ENCODE data around the gene HCAR2. TPM values are rescaled to one million over a fixed set of nuclear protein-coding genes. Genes with fewer than 3 reads are reported as not detected.
"Not testable (repeated sequence)": the region's sequence is repeated elsewhere in the genome, so short reads cannot be mapped to it uniquely, and the experiment has no call there.

The HCAR2 gene
- total RNA-seq, 3 donors from 2014 or later (not counting 1 experiment from before 2014, with no cell fraction given): 1.3 to 8.5 (median 1.5) TPM

DNA sequence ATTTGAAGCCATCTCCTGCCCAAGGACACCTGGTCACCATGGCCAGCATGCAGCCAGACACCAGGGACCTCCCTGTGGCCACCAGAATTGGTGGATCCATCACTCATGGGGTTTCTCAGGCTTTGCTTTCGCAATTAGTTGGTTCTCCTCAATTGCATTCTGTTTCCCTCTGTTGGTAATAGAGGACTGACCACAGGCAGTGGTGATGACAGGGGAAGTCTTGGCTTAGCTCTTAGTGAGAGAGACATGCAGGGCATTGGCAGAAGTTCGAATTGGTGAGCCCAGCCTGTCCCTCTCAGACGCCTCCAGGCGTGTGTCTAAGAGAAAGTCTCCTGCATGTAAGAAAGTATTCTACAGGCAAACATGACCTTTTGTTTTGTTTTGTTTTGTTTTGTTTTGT is 21.3 kb downstream of the HCAR2 start:
- Histone ChIP-seq H3K9me3 (ENCODE audit: control insufficient read depth, insufficient read depth, low read length) (no peaks in the 10 kb centered on the region), H3K27ac (ENCODE audit: low read length) (no peak overlapping the region), H3K4me1 (ENCODE audit: control insufficient read depth, insufficient read depth, low read length) (peaks cover 3% of the 10 kb centered on the region), H3K36me3 (ENCODE audit: control insufficient read depth, insufficient read depth, low read length) (no peaks in the 10 kb centered on the region), H3K27me3 (ENCODE audit: control insufficient read depth, insufficient read depth, low read length) (no peaks in the 10 kb centered on the region), H3K4me3 (ENCODE audit: low read length) (no peak overlapping the region)
- H3K4me1 Mint-ChIP-seq: no peaks in the 10 kb centered on the region
- DNase-seq (no peak), ATAC-seq (peak in 1 of 3 donors; percentile 74)
- peaks cover 0 to 5% of the 10 kb centered on the region in 2 donors for H3K27me3 Mint-ChIP-seq (ENCODE audit: low read depth in 2 of 2)
- H3K9me3 Mint-ChIP-seq: no peaks in the 10 kb centered on the region
- 78% methylated on average over 4 of the region's 4 CpGs for WGBS (ENCODE audit: insufficient coverage)
- no peak overlapping the region for H3K4me3 Mint-ChIP-seq
- TF ChIP-seq, protein P1, sequence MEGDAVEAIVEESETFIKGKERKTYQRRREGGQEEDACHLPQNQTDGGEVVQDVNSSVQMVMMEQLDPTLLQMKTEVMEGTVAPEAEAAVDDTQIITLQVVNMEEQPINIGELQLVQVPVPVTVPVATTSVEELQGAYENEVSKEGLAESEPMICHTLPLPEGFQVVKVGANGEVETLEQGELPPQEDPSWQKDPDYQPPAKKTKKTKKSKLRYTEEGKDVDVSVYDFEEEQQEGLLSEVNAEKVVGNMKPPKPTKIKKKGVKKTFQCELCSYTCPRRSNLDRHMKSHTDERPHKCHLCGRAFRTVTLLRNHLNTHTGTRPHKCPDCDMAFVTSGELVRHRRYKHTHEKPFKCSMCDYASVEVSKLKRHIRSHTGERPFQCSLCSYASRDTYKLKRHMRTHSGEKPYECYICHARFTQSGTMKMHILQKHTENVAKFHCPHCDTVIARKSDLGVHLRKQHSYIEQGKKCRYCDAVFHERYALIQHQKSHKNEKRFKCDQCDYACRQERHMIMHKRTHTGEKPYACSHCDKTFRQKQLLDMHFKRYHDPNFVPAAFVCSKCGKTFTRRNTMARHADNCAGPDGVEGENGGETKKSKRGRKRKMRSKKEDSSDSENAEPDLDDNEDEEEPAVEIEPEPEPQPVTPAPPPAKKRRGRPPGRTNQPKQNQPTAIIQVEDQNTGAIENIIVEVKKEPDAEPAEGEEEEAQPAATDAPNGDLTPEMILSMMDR (IDR thresholded peaks at IDR 0.05): no peak
- no peaks in the 10 kb centered on the region for H3K36me3 Mint-ChIP-seq
- intact Hi-C loops (cut with micrococcal nuclease): no loop called here
- H3K27ac Mint-ChIP-seq: no peak overlapping the region

DNA sequence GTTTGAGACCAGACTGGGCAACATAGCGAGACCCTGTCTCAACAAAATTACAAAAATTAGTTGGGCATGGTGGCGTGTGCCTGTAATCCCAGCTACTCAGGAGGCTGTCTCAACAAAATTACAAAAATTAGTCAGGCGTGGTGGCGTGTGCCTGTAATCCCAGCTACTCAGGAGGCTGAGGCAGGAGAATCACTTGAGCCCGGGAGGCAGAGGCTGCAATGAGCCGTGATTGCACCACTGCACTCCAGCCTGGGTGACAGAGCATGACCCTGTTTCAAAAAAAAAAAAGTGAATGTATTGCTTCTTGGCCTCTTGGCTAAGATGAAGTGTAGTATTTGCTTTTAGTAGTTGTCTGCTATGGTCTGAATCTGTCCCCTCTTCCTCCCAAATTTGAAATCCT is 22.2 kb downstream of the HCAR2 start:
- H3K9me3 Mint-ChIP-seq; intact Hi-C loops (cut with micrococcal nuclease); DNase-seq; ATAC-seq; H3K4me3 Mint-ChIP-seq; H3K27me3 ChIP-seq (ENCODE audit: control insufficient read depth, insufficient read depth, low read length); H3K9me3 ChIP-seq (ENCODE audit: control insufficient read depth, insufficient read depth, low read length); H3K4me3 ChIP-seq (ENCODE audit: low read length); H3K36me3 ChIP-seq (ENCODE audit: control insufficient read depth, insufficient read depth, low read length); H3K4me1 ChIP-seq (ENCODE audit: control insufficient read depth, insufficient read depth, low read length); H3K27me3 Mint-ChIP-seq (ENCODE audit: low read depth in 2 of 2); H3K4me1 Mint-ChIP-seq; H3K36me3 Mint-ChIP-seq; H3K27ac ChIP-seq (ENCODE audit: low read length); H3K27ac Mint-ChIP-seq: not testable (repeated sequence)
- WGBS (ENCODE audit: insufficient coverage): 95% methylated on average over 6 of the region's 6 CpGs

DNA sequence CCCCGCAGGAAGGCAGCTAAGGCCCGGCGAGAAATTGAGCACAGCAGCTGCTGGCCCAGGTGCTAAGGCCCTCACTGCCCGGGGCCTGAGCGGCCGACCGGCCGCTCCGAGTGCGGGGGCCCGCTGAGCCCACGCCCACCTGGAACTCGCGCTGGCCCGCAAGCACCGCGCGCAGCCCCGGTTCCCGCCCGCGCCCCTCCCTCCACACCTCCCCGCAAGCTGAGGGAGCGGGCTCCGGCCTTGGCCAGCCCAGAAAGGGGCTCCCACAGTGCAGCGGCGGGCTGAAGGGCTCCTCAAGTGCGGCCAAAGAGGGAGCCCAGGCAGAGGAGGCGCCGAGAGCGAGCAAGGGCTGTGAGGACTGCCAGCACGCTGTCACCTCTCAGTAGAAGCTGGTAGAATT is 26.4 kb downstream of the HCAR2 start:
- not testable (repeated sequence) for H3K9me3 Mint-ChIP-seq

DNA sequence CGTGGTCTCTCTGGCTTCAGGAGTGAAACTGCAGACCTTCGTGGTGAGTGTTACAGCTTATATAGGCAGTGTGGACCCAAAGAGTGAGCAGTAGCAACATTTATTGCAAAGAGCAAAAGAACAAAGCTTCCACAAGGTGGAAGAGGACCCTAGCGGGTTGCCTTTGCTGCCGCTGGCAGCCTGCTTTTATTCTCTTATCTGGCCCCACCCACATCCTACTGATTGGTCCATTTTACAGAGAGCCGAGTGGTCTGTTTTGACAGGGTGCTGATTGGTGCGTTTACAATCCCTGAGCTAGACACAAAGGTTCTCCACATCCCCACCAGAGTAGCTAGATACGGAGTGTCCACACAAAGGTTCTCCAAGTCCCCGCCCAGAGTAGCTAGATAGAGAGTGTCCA is 27.1 kb downstream of the HCAR2 start:
- H3K9me3 Mint-ChIP-seq; intact Hi-C loops (cut with micrococcal nuclease); H3K27ac ChIP-seq (ENCODE audit: low read length); H3K36me3 Mint-ChIP-seq; DNase-seq; H3K4me3 Mint-ChIP-seq; H3K36me3 ChIP-seq (ENCODE audit: control insufficient read depth, insufficient read depth, low read length); ATAC-seq; H3K4me3 ChIP-seq (ENCODE audit: low read length); H3K4me1 ChIP-seq (ENCODE audit: control insufficient read depth, insufficient read depth, low read length); H3K27me3 ChIP-seq (ENCODE audit: control insufficient read depth, insufficient read depth, low read length); H3K4me1 Mint-ChIP-seq; H3K27ac Mint-ChIP-seq; H3K9me3 ChIP-seq (ENCODE audit: control insufficient read depth, insufficient read depth, low read length): not testable (repeated sequence)
- H3K27me3 Mint-ChIP-seq (ENCODE audit: low read depth in 2 of 2): peaks cover 12 to 16% of the 10 kb centered on the region in 2 donors
- WGBS (ENCODE audit: insufficient coverage): 64% methylated on average over 6 of the region's 8 CpGs

More for the DNA sequence above, 26.4 kb downstream of the HCAR2 start:
- ATAC-seq; H3K4me3 Mint-ChIP-seq; intact Hi-C loops (cut with micrococcal nuclease); H3K27me3 ChIP-seq (ENCODE audit: control insufficient read depth, insufficient read depth, low read length); H3K4me1 ChIP-seq (ENCODE audit: control insufficient read depth, insufficient read depth, low read length); H3K36me3 ChIP-seq (ENCODE audit: control insufficient read depth, insufficient read depth, low read length); H3K36me3 Mint-ChIP-seq; DNase-seq; H3K4me3 ChIP-seq (ENCODE audit: low read length); H3K27ac ChIP-seq (ENCODE audit: low read length); H3K4me1 Mint-ChIP-seq; H3K27ac Mint-ChIP-seq; H3K9me3 ChIP-seq (ENCODE audit: control insufficient read depth, insufficient read depth, low read length): not testable (repeated sequence)
- H3K27me3 Mint-ChIP-seq (ENCODE audit: low read depth in 2 of 2): peaks cover 12 to 16% of the 10 kb centered on the region in 2 donors
- 96% methylated on average over 32 of the region's 32 CpGs for WGBS (ENCODE audit: insufficient coverage)

DNA sequence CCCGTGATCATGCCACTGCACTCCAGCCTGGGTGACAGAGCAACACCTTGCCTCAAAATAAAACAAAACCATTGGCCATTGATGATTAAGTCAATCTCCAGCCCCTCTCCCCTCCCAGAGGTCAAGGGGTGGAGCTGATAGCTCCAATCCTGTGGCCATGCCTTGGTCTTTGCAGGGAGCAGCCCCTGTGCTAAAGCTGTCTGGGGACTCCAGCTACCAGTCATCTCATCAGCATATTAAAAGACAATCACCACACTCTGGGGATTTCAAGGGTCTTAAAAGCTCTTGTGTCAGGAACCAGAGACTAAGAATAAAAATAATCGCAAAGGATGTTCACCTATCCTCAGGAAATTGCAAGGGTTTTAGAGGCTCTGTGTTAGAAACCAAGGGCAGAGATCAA is 30.6 kb downstream of the HCAR2 start:
- intact Hi-C loops (cut with micrococcal nuclease): no loop called here
- ATAC-seq (no peak), DNase-seq (no peak)
- TF ChIP-seq, protein P1 (IDR thresholded peaks at IDR 0.05): no peak
- no peak overlapping the region for H3K27ac Mint-ChIP-seq
- H3K9me3 Mint-ChIP-seq: no peaks in the 10 kb centered on the region
- no peaks in the 10 kb centered on the region for H3K36me3 Mint-ChIP-seq
- Histone ChIP-seq H3K4me1 (ENCODE audit: control insufficient read depth, insufficient read depth, low read length) (no peaks in the 10 kb centered on the region), H3K36me3 (ENCODE audit: control insufficient read depth, insufficient read depth, low read length) (no peaks in the 10 kb centered on the region), H3K27ac (ENCODE audit: low read length) (no peak overlapping the region), H3K9me3 (ENCODE audit: control insufficient read depth, insufficient read depth, low read length) (no peaks in the 10 kb centered on the region), H3K4me3 (ENCODE audit: low read length) (no peak overlapping the region), H3K27me3 (ENCODE audit: control insufficient read depth, insufficient read depth, low read length) (no peaks in the 10 kb centered on the region)
- H3K27me3 Mint-ChIP-seq (ENCODE audit: low read depth in 2 of 2): peaks cover 10 to 16% of the 10 kb centered on the region in 2 donors
- no peaks in the 10 kb centered on the region for H3K4me1 Mint-ChIP-seq
- 93% methylated on average over 2 of the region's 2 CpGs for WGBS (ENCODE audit: insufficient coverage)
- H3K4me3 Mint-ChIP-seq: no peak overlapping the region

Measured in natural killer cell (primary cell).